GM19099 (cell line): ENCODE results near the gene ADAMTS13.

Experiments
- POLR2A ChIP-seq: IDR thresholded peaks from 3 replicates; pipeline ENCODE4 v1.6.1; 2011; ENCODE audit warnings: low read depth; ENCODE audit not compliant: insufficient read length; ENCODE audit errors: extremely low read depth

Gene ADAMTS13

GRCh38 chr9:133477992-133478850 lies 56.1 kb downstream of the ADAMTS13 start:
- no peak for TF ChIP-seq POLR2A

- TF ChIP-seq POLR2A: peak; percentile 87
Measured at GRCh38 chr9:133478851-133479711, 56.9 kb downstream of the ADAMTS13 start, which contains the start of gene SLC2A6. Gene SLC2A6, minus strand, starts transcription at chr9:133479099. Its CDS starts 40 bp downstream, at chr9:133479059.

GRCh38 chr9:133483611-133484010 lies 61.4 kb downstream of the ADAMTS13 start:
- no peak for TF ChIP-seq POLR2A

GRCh38 chr9:133484671-133485437 lies 62.7 kb downstream of the ADAMTS13 start:
- TF ChIP-seq POLR2A: no peak

- TF ChIP-seq POLR2A: no peak
Measured at GRCh38 chr9:133485531-133486260, 63.5 kb downstream of the ADAMTS13 start.

GRCh38 chr9:133487331-133487725 lies 65.2 kb downstream of the ADAMTS13 start:
- TF ChIP-seq POLR2A: no peak

GRCh38 chr9:133488686-133489252 lies 66.6 kb downstream of the ADAMTS13 start:
- TF ChIP-seq POLR2A: no peak

- no peak for TF ChIP-seq POLR2A
Measured at GRCh38 chr9:133489253-133490190, 67.4 kb downstream of the ADAMTS13 start.

- TF ChIP-seq POLR2A: no peak
Measured at GRCh38 chr9:133490201-133490681, 68.1 kb downstream of the ADAMTS13 start.

GRCh38 chr9:133490865-133491655 lies 68.9 kb downstream of the ADAMTS13 start:
- TF ChIP-seq POLR2A: no peak

GRCh38 chr9:133491656-133491925 lies 69.4 kb downstream of the ADAMTS13 start:
- TF ChIP-seq POLR2A: no peak
